MV-4-11 (cell line): Measurements from ENCODE around the gene MTCL3.

ENCODE experiments used
- DNase-seq: peaks from one replicate; lab custom pipeline; 2025; lab: John Stamatoyannopoulos, UW

Gene MTCL3

DNA sequence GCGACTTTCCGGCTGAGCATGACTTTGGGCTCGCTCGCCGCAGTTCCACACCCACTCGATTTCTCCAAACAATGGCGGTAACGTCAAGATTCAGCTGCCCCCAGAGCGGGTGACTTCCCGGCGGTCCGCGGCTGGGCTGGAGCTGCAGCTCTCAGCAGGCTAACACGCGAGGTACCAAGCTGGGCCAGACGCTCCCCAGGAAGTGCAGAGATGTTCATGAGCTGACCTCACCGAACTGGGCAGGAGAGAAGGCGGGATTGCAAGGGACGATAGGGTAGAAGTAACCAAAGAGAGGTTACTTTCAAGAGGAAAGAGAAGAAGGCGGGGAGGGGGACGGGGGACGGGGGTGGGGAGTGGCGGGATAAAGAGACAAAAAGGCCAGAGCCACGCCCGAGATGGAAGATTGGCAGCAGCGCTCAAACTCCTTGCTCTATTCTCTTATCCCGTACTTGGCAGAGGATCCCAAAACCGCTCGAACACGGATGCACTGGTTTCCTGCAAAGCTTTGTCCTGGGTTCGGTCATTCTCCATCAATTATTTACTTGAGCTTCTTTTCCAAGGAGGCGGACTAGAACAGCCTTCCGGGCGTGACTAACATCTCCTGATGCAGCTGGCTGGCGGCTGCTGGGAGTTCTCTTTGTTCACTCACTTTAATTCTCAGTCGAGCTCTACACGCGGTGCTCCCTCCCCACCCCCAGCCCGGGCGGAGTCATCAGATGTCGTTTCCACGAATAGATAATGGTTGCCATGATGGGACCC is at the start of gene MTCL3:
Gene MTCL3, minus strand, starts transcription at position 626 of the 759 bp plus-strand sequence.
- DNase-seq = no peak

DNA sequence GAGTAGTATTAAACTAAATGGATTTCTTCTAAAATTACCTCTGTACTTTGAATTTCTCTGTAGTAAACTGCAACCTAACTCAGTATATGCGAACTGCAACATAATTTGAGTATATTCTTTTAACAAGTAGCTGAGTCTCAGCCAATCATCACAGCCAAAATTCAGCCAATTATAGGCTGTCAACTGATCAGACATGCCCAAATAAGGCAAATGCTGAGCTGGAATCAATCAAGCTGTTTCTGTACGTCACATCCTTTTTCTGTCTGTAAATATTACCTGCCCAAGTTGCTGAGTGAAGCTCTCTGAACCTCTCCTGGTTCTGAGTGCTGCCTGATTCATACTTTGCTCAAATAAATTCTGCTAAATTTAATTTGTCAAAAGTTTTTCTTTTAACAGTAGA is 48.3 kb upstream of the MTCL3 start:
- DNase-seq = no peak

GRCh38 chr6:127566651-127567050 is 47.5 kb upstream of the MTCL3 start:
- DNase-seq = no peak

GRCh38 chr6:127566119-127566518 is 47.0 kb upstream of the MTCL3 start:
- no peak for DNase-seq

- DNase-seq = no peak
These were observed 45.6 kb upstream of the MTCL3 start for GRCh38 chr6:127564761-127565160.

DNA sequence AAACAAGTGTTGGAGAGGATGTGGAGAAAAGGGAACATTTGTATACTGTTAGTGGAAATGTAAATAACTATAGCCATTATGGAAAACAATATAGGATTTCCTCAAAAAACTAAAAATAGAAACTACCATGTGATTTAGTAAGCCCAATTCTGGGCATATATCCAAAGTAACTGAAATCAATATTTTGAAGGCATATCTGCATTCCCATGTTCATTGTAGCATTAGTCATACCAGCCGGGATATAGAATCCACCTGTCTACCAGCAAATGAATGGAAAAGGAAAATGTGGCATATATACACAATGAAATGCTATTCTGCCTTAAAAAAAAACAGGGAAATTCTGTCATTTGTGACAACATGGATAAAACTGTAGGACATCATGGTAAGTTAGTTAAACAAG is 42.5 kb upstream of the MTCL3 start:
- DNase-seq = no peak

DNA sequence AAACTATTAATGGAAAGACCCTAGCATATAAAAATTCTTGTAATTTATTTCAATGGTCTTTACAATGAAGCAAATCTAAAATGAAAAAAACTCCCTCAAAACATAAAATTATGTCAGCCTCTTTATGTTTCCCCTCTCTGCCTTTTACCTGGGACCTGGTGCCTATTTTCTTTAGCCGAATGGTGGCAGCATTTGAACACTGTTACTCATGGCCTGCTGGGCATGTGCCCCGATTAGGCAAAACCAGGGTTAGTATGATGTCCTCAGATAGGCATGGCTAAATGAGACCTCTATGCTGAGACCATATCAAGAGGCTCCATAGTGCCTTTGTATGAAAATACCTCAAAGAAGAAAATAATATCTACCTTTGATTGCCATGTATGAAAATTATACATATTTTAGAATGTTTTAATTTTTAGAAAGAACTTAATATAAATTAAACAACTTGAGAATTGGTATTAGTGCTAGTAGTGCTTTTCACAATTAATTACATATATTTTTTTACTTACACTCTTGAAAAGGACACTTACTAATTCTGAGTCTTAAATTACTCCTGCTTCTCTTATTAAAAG is 35.4 kb upstream of the MTCL3 start:
- DNase-seq = no peak

DNA sequence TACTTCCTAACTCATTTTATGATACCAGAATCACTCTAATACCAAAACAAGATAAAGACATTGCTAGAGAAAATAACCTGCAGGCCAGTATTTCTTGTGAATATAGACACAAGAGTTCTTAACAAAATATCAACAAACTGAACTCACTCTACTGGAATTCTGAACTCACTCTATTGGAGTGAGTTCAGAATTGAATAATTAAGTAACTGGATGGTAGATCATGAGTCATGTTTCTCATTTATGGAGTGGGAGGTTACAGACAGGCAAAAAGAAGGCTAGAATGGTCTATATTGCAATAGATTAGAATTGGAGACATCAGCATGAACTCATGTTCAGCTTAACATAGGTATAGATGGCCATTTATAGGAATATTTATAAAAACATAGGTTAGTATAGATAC is 31.3 kb upstream of the MTCL3 start:
- DNase-seq = no peak

- no peak for DNase-seq
These were observed 28.9 kb upstream of the MTCL3 start for GRCh38 chr6:127547904-127548649.

GRCh38 chr6:127547215-127547614 is 28.1 kb upstream of the MTCL3 start:
- DNase-seq = peak; percentile 5

- DNase-seq = peak; percentile 16
These were observed 20.1 kb upstream of the MTCL3 start for GRCh38 chr6:127539272-127539671.

DNA sequence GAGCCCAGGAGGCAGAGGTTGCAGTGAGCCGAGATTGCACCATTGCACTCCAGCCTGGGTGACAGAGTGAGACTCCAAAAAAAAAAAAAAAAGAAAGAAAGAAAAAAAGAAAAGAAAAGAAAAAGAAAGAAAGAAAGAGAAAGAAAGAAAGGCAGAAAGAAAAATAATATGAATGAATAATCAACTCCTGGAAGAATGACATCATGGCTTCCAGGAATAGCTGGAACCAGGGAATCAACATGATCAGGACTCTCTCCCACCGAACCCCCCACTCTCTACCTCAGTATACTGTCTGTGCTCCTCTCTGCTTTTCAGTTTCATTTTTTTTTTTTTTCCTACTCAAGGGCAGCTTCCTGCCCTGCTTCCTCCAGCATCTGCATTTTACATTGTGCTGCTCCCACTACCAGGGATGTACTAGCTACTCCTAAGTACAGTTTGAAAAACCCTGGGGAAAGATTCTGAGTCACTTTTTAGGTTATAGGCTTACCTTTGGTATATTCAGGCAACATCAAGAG is 19.7 kb upstream of the MTCL3 start:
- DNase-seq = no peak

DNA sequence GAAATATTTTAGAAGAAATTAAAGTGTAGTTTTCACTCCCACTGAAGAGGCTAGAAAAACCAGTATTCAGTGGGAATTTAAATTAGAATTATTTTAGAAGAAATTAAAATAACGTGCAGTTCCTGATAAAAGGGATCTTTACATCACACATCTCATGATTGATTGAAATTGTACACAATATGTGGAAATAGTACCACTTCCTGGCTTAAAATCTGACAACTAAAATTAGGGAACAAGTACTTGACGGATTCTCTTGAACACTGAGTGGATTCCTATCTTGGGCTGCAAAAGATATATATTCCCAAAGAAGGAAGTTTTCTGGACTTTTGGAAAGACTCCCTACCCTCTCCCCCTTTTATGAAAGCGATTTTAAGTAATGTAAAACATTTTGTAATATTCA is 14.6 kb upstream of the MTCL3 start:
- DNase-seq = peak; percentile 32

GRCh38 chr6:127533011-127533410 is 13.9 kb upstream of the MTCL3 start:
- DNase-seq = peak; percentile 30

DNA sequence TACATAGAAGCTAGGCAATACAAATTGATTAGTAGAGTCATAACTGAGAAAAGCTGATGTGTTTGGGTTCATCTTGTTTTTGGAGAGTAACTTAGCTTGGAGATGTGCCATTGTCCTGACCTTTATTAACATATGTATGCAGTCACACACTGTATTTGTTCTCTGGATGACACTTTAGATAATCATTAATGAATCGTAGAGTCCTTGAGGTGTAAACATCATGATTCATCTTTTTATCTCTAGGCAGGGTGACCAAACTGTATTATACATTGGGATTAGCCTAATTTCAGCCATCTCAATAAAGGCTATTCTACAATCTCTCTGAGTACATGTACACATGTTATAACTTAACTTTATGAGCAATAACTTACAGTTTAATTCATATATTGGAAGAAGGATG is 3.6 kb upstream of the MTCL3 start:
- DNase-seq = no peak

DNA sequence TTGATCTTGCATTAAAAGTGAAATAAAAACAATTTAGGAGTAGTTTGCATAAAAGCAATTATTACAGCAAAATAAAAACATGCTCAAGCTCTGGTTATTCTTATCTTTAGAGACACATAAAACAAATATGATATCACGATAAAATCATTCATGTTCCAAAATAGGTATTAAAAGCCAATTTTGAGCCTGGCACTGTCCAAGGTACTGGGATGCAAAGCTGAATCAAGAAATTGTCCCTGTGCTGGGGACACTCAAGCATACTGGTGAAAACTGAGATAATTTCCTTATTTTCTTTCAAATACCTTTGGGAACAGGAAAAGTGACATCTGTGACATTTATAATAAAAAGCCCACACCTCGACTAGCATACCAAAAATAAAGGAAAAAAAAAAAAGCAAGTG is 931 bp upstream of the MTCL3 start:
- peak; percentile 5 for DNase-seq

DNA sequence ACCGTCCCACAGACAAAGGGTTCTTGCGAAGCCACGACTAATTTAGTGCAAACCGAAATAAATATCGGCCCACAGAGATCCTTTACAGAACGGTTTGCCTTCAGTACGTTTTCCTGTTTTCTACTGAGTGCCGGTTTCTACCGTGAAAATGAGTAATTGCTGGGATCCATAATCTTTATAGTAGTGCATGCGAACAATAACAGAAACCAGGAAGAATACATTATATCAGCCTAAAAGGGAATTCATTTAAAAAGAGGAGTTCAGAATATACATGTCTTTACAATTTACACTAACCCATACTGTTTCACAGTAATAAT is 292 bp upstream of the MTCL3 start:
- DNase-seq = no peak

DNA sequence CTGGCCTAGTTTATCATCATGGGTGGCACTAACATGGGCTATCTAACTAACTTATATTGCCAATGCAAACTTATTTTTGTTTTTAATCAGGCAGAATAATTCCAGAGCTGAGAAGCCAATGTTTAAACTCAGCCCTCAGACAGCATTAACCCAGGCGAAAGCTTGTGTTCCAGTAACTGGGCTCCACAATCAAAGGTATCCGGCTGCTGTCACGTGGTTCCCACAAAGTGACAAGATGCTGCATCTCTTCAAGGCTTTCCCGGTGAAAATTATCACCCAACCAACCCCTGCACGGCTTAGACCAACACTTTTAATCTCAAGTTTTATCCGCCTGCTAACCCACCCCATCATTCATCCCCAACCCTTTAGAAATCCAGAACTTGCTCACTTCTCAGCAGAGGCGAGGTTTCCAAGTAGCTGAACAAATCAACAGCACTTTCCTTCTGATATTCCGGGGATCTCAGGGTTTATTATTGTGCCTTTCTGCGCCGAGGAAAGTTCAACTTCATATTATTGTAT is 885 bp downstream of the MTCL3 start:
- DNase-seq = no peak

DNA sequence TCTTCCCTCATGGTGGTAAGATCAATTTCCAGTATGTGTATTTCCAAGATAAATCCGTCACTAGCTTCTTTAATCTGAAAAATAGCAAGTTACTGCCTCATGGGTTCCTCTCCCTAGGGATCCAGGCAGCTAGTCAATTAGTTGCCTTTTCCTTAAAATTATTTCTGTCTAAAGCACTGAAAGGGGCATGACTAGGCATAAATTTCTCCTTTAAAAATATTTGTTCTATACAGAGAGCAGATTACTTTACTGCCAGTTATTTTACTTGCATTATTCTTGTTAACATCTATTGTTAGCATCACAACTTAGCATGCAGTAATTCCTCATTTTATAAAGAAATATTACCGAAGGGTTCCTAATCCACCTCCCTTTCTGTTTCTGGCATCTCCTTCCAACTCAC is 1.4 kb downstream of the MTCL3 start:
- no peak for DNase-seq

DNA sequence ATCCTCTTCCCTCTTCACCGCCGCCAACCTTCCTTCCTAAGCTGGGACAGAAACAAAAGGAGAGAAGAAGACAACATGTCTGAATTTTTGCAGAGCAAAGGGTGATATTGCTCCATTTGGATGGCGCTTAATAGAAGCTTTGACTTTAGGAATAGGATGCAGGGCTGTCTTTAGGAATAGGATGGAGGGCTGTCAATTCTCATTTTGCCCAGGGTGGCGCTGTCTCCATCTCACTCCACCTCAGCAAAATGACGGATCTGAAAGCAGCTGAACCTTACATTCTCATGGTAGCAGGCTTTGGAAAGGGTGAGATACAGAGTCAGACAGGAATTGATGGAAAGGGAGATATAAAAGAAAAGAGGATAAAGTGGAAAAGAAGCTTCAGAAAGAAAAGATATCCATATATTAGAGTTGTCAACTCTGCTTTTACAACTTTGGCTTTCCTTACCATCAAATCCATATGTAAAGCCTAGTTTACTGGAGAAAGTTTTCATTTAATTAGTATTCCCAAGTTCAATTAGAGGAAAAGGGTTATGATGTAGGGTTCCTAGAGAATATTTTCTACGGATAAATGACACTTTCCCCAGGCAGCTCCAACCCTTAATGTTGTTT is 2.4 kb downstream of the MTCL3 start:
- peak; percentile 43 for DNase-seq

- peak; percentile 6 for DNase-seq
These were observed 3.1 kb downstream of the MTCL3 start for GRCh38 chr6:127515794-127516661.
